ENCODE results near the gene GRIK4. TPM values are rescaled to one million over a fixed set of nuclear protein-coding genes. Genes with fewer than 3 reads are reported as not detected.

Gene GRIK4
- 0.27 TPM in 2 replicates for total RNA-seq
- 0.14 TPM for total RNA-seq (2013)
- polyA plus RNA-seq: 0.12 and 0.22 TPM in 2 replicates
- 0.17 and 0.29 TPM in 2 replicates for polyA minus RNA-seq

DNA sequence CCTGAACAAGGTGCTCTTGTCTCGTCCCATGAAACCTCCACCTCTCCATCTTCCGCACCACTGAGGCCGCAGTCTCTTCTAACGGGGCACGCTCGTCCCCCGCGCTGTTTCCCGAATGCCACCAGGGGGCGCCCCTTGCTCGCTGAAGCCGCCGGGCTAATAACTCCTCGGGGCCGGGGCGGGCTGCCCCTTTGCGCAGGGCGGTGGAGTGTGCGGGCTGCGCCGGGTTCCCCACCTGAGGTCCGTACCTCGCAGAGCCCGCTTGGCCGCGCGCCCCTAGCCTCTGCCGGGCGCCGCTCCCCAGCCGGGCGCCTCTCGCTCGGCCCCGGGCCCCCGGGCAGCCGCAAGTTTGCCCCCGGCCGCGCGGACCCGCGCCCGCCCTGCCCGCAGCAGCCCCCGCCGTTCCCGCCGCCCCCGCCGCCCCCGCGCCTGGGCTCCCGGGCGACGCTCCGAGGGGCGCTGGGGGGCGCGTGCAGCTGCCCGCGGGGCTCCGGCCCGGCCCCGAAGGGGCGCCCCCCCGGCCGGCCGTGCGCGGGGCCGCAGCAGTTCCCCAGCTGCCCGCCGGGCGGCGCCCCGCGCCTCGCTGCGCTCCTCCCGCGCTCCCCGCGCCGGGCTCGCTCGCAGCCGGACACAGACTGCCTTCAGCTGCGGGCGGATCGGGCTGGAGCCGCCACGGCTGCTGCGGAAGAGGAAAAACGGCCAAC, at the start of gene GRIK4:
TSS of gene GRIK4 (plus strand) at position 633 of the 704 bp plus-strand sequence. CDS start 148,571 bp downstream, outside the sequence.
- POLR2A ChIA-PET: no interaction called here
- peak; percentile 85 for DNase-seq
- Mint-ChIP-seq H3K4me3 (peak within 1 kb of the TSS; percentile 76), H3K9me3 (ENCODE audit: insufficient read depth) (no peaks in the 10 kb centered on the region), H3K4me1 (peaks cover 3% of the 10 kb centered on the region), H3K27ac (peak within 1 kb of the TSS; percentile 38), H3K27me3 (peaks cover 71% of the 10 kb centered on the region)
- no peak for TF ChIP-seq EZH2 (IDR thresholded peaks at IDR 0.05; ENCODE audit: borderline replicate concordance, insufficient read depth, low read depth, low read length, poor library complexity, severe bottlenecking)
- TF ChIP-seq, protein P1, sequence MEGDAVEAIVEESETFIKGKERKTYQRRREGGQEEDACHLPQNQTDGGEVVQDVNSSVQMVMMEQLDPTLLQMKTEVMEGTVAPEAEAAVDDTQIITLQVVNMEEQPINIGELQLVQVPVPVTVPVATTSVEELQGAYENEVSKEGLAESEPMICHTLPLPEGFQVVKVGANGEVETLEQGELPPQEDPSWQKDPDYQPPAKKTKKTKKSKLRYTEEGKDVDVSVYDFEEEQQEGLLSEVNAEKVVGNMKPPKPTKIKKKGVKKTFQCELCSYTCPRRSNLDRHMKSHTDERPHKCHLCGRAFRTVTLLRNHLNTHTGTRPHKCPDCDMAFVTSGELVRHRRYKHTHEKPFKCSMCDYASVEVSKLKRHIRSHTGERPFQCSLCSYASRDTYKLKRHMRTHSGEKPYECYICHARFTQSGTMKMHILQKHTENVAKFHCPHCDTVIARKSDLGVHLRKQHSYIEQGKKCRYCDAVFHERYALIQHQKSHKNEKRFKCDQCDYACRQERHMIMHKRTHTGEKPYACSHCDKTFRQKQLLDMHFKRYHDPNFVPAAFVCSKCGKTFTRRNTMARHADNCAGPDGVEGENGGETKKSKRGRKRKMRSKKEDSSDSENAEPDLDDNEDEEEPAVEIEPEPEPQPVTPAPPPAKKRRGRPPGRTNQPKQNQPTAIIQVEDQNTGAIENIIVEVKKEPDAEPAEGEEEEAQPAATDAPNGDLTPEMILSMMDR (IDR thresholded peaks at IDR 0.05): peak; percentile 88
- peaks cover 3 to 7% of the 10 kb centered on the region in 2 donors for H3K4me1 ChIP-seq (ENCODE audit: control insufficient read depth in 2 of 2, insufficient read depth in 2 of 2, low read length in 2 of 2)
- ATAC-seq (ENCODE audit: low read depth): peak; percentile 89
- no peak within 1 kb of the TSS for H3K9ac ChIP-seq (ENCODE audit: low read length)
- peak within 1 kb of the TSS; percentile 50 for H2AFZ ChIP-seq (ENCODE audit: insufficient read depth, low read depth, low read length, poor library complexity, severe bottlenecking)
- CTCF ChIA-PET: interaction anchor here (0.6 to 3.6 kb wide), 15 partner anchors 9 to 737 kb away, joined by 3 to 62 read pairs (median 4); no protein-coding TSS in a partner anchor
- intact Hi-C loops (cut with micrococcal nuclease): loop anchor here (1.0 to 5.0 kb wide), 3 partner anchors 174 to 1080 kb away; partner anchors contain the start of gene ARHGEF12
- H4K20me1 ChIP-seq (ENCODE audit: control insufficient read depth, insufficient read depth, low read length, poor library complexity, severe bottlenecking): no peaks in the 10 kb centered on the region
- H3K27ac ChIP-seq (ENCODE audit: low read length in 2 of 2): no peak within 1 kb of the TSS
- peak within 1 kb of the TSS in 3 of 5 experiments; percentile 25 to 41 (median 30) for H3K4me3 ChIP-seq (ENCODE audit: control extremely low read depth in 1 of 5, extremely low read depth in 1 of 5, insufficient read depth in 1 of 5, low read depth in 2 of 5, low read length in 4 of 5)
- peak within 1 kb of the TSS; percentile 70 for H3K4me2 ChIP-seq (replicated peaks; ENCODE audit: low read depth, low read length, poor library complexity, severe bottlenecking)
- H3K36me3 ChIP-seq (replicated peaks in 1 of 2; ENCODE audit: control extremely low read depth in 1 of 2, control insufficient read depth in 1 of 2, extremely low read depth in 1 of 2, insufficient read depth in 2 of 2, low read length in 1 of 2): no peaks in the 10 kb centered on the region
- under 1% methylated on average over 95 of the region's 95 CpGs for WGBS (ENCODE audit: insufficient coverage)
- no peaks in the 10 kb centered on the region for H3K79me2 ChIP-seq (ENCODE audit: control insufficient read depth, insufficient read depth, low read length)
- H3K27me3 ChIP-seq (replicated peaks in 1 of 4; ENCODE audit: control extremely low read depth in 1 of 4, control insufficient read depth in 3 of 4, insufficient read depth in 4 of 4, low read length in 3 of 4): peaks cover 0 to 38% (median 10%) of the 10 kb centered on the region in 4 experiments
- H3K9me3 ChIP-seq (ENCODE audit: control extremely low read depth in 1 of 3, control insufficient read depth in 2 of 3, insufficient read depth in 1 of 3, low read length in 2 of 3): no peaks in the 10 kb centered on the region

GRCh38 chr11:120462825-120463224, 48.7 kb upstream of the GRIK4 start:
- H3K27me3 ChIP-seq (replicated peaks in 1 of 4; ENCODE audit: control extremely low read depth in 1 of 4, control insufficient read depth in 3 of 4, insufficient read depth in 4 of 4, low read length in 3 of 4): no peaks in the 10 kb centered on the region
- Mint-ChIP-seq H3K4me1 (no peaks in the 10 kb centered on the region), H3K27me3 (no peaks in the 10 kb centered on the region), H3K4me3 (no peak overlapping the region), H3K27ac (no peak overlapping the region), H3K9me3 (ENCODE audit: insufficient read depth) (no peaks in the 10 kb centered on the region)
- H3K9me3 ChIP-seq (ENCODE audit: control extremely low read depth in 1 of 3, control insufficient read depth in 2 of 3, insufficient read depth in 1 of 3, low read length in 2 of 3): no peaks in the 10 kb centered on the region
- POLR2A ChIA-PET: no interaction called here
- TF ChIP-seq, protein P1 (IDR thresholded peaks at IDR 0.05): no peak
- TF ChIP-seq EZH2 (IDR thresholded peaks at IDR 0.05; ENCODE audit: borderline replicate concordance, insufficient read depth, low read depth, low read length, poor library complexity, severe bottlenecking): no peak
- no peak overlapping the region for H3K27ac ChIP-seq (ENCODE audit: low read length in 2 of 2)
- DNase-seq (no peak), ATAC-seq (ENCODE audit: low read depth) (no peak)
- intact Hi-C loops (cut with micrococcal nuclease): no loop called here
- H3K4me1 ChIP-seq (ENCODE audit: control insufficient read depth in 2 of 2, insufficient read depth in 2 of 2, low read length in 2 of 2): no peaks in the 10 kb centered on the region
- H3K79me2 ChIP-seq (ENCODE audit: control insufficient read depth, insufficient read depth, low read length): no peaks in the 10 kb centered on the region
- no peak overlapping the region for H3K4me2 ChIP-seq (replicated peaks; ENCODE audit: low read depth, low read length, poor library complexity, severe bottlenecking)
- no peak overlapping the region for H3K9ac ChIP-seq (ENCODE audit: low read length)
- CTCF ChIA-PET: no interaction called here
- peaks cover 3 to 34% of the 10 kb centered on the region in 2 experiments for H3K36me3 ChIP-seq (replicated peaks in 1 of 2; ENCODE audit: control extremely low read depth in 1 of 2, control insufficient read depth in 1 of 2, extremely low read depth in 1 of 2, insufficient read depth in 2 of 2, low read length in 1 of 2)
- WGBS (ENCODE audit: insufficient coverage): 100% methylated on average over 1 of the region's 2 CpGs
- H3K4me3 ChIP-seq (ENCODE audit: control extremely low read depth in 1 of 5, extremely low read depth in 1 of 5, insufficient read depth in 1 of 5, low read depth in 2 of 5, low read length in 4 of 5): no peak overlapping the region
- H2AFZ ChIP-seq (ENCODE audit: insufficient read depth, low read depth, low read length, poor library complexity, severe bottlenecking): no peak overlapping the region
- H4K20me1 ChIP-seq (ENCODE audit: control insufficient read depth, insufficient read depth, low read length, poor library complexity, severe bottlenecking): no peaks in the 10 kb centered on the region
